Raji (cell line): ENCODE results near the gene CNOT6.

ENCODE experiments used
- POLR2A ChIP-seq: IDR thresholded peaks from 2 replicates; pipeline ENCODE4 v1.6.1; 2011; ENCODE audit warnings: low read depth, low read length, control low read depth; ENCODE audit not compliant: insufficient read depth

CNOT6 gene

DNA sequence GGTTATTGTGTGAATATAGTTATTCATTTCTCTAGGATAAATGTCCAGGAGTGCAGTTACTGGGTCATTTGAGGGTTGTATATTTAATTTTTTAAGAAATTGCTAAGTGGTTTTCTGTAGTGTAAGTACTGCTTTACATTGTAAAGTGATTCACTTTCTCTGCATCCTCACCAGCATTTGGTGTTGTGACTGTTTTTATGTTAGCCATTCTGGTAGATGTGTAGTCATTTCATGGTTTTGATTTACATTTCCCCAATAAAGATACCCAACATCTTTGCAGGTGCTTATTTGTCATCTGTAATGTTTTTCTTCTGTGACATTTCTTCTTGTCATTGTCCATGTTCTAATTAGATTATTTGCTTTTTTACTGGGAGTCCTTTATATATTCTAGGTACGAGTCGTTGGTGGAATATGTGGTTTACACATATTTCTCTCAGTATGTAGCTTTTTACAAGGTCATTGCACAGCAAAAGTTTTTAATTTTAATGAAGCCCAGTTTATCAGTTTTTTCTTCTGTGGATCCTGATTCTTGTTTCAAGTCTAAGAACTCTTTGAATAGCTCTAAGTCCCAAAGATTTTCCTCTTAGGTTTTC, 63.1 kb downstream of the CNOT6 start:
- no peak for TF ChIP-seq POLR2A

GRCh38 chr5:180558232-180558631, 64.1 kb downstream of the CNOT6 start:
- no peak for TF ChIP-seq POLR2A

- TF ChIP-seq POLR2A: no peak
Measured at GRCh38 chr5:180563994-180564393, 69.8 kb downstream of the CNOT6 start.

- TF ChIP-seq POLR2A: no peak
Measured at GRCh38 chr5:180568914-180569313, 74.7 kb downstream of the CNOT6 start.

GRCh38 chr5:180575571-180575970, 81.4 kb downstream of the CNOT6 start:
- no peak for TF ChIP-seq POLR2A

GRCh38 chr5:180580681-180581080, 86.5 kb downstream of the CNOT6 start:
- no peak for TF ChIP-seq POLR2A

- TF ChIP-seq POLR2A: no peak
Measured at GRCh38 chr5:180583738-180584137, 89.6 kb downstream of the CNOT6 start.

DNA sequence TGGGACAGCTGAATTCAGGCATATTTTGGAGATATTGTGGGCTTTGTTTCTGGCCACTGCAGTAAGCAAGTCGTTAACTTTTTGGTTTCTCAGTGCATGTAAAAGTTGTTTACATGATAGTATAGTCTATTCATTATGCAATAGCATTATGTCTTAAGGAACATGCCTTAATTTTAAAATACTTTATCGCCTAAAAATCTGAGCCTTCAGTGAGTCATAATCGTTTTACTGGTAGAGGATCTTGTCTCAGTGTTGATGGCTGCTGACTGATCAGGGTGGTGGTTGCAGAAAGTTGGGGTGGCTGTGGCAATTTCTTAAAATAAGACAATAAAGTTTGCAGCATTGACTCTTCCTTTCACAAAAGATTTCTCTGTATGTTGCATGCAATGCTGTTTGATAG, 92.0 kb downstream of the CNOT6 start:
- no peak for TF ChIP-seq POLR2A

DNA sequence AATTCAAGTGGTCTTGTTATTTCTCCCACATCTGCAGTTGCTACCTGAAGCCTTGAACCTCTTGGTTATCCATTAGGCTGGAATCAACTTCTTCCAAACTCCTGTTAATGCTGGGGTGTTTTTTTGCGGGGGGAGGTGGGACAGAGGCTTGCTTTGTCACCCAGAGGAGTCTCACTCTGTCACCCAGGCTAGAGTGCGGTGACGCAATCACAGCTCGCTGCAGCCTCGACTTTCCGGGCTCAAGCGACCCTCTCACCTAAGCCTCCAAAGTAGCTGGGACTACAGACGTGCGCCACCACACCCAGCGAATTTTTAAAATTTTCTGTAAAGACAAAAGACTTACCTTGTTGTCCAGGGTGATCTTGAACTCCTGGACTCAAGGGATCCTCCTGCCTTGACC, 92.7 kb downstream of the CNOT6 start:
- TF ChIP-seq POLR2A: no peak

GRCh38 chr5:180589771-180590542, 95.8 kb downstream of the CNOT6 start:
- no peak for TF ChIP-seq POLR2A

- no peak for TF ChIP-seq POLR2A
Measured at GRCh38 chr5:180590543-180591310, 96.5 kb downstream of the CNOT6 start.

GRCh38 chr5:180591311-180591887, 97.2 kb downstream of the CNOT6 start, which contains the start of gene SCGB3A1:
Gene SCGB3A1 (minus strand): TSS chr5:180591499. CDS start chr5:180591462, 37 bp downstream.
- no peak for TF ChIP-seq POLR2A

GRCh38 chr5:180592176-180592575, 98.0 kb downstream of the CNOT6 start:
- TF ChIP-seq POLR2A: no peak

DNA sequence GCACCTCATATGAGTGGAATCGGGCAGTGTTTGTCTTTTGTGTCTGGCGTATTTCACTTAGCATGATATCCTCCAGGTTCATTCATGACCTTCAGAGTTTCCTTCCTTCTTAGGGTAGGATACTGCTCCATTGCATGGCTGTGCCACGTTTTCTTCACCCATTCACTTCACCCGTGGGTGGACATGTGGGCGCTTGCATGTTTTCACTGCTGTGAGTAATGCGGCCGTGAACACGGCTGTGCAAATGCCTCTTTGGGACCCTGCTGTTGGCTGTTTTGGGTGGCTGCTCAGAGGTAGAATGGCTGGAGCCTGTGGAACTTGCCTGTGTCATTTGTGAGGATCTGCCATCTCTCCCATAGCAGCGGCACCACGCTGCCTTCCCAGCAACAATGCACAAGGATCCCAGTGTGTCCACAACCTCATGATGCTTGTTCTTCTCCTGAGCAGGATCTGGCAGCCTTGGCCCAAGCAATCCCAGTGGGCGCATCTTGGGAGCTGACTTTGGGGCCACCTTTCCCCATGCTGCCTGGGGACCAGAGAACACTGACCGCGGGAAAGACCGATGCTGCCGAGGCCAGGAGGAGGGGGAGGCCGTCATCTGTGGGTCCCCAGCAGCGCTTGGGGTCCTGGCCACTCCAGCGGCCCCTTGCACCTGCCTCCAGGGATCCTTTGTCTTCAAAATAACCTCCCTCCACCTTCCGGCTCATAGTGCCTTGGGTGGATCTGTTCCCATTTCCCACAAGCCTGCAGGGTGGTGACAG, 99.4 kb downstream of the CNOT6 start:
- TF ChIP-seq POLR2A: no peak
